ENCODE results near the gene AATK.

Gene AATK

GRCh38 chr17:81189016-81189415 lies 23.0 kb upstream of the AATK start:
- TF ChIP-seq CTCF (IDR thresholded peaks at IDR 0.05; ENCODE audit: low read depth, low read length) = no peak
- in situ Hi-C loops (cut with HindIII; ENCODE audit: low sequenced_read_pairs) = no loop called here
- DNase-seq (ENCODE audit: low read depth, low spot score) = no peak
- H3K4me3 ChIP-seq (ENCODE audit: low read depth, low read length) = no peak overlapping the region

- DNase-seq (ENCODE audit: low read depth, low spot score) = no peak
- in situ Hi-C loops (cut with HindIII; ENCODE audit: low sequenced_read_pairs) = no loop called here
- H3K4me3 ChIP-seq (ENCODE audit: low read depth, low read length) = no peak overlapping the region
- TF ChIP-seq CTCF (IDR thresholded peaks at IDR 0.05; ENCODE audit: low read depth, low read length) = no peak
Observed at GRCh38 chr17:81188491-81188840, 22.4 kb upstream of the AATK start.

GRCh38 chr17:81187586-81188490 lies 21.8 kb upstream of the AATK start:
- no peak for TF ChIP-seq CTCF (IDR thresholded peaks at IDR 0.05; ENCODE audit: low read depth, low read length)
- in situ Hi-C loops (cut with HindIII; ENCODE audit: low sequenced_read_pairs) = no loop called here
- no peak for DNase-seq (ENCODE audit: low read depth, low spot score)
- H3K4me3 ChIP-seq (ENCODE audit: low read depth, low read length) = no peak overlapping the region

GRCh38 chr17:81187120-81187519 lies 21.1 kb upstream of the AATK start:
- in situ Hi-C loops (cut with HindIII; ENCODE audit: low sequenced_read_pairs) = no loop called here
- TF ChIP-seq CTCF (IDR thresholded peaks at IDR 0.05; ENCODE audit: low read depth, low read length) = no peak
- H3K4me3 ChIP-seq (ENCODE audit: low read depth, low read length) = no peak overlapping the region
- no peak for DNase-seq (ENCODE audit: low read depth, low spot score)

- in situ Hi-C loops (cut with HindIII; ENCODE audit: low sequenced_read_pairs) = no loop called here
- H3K4me3 ChIP-seq (ENCODE audit: low read depth, low read length) = no peak overlapping the region
- TF ChIP-seq CTCF (IDR thresholded peaks at IDR 0.05; ENCODE audit: low read depth, low read length) = no peak
- no peak for DNase-seq (ENCODE audit: low read depth, low spot score)
Observed at GRCh38 chr17:81186203-81186602, 20.2 kb upstream of the AATK start.

GRCh38 chr17:81184555-81184954 lies 18.5 kb upstream of the AATK start:
- in situ Hi-C loops (cut with HindIII; ENCODE audit: low sequenced_read_pairs) = no loop called here
- no peak for TF ChIP-seq CTCF (IDR thresholded peaks at IDR 0.05; ENCODE audit: low read depth, low read length)
- no peak for DNase-seq (ENCODE audit: low read depth, low spot score)

More at GRCh38 chr17:81184555-81184954, 18.5 kb upstream of the AATK start:
- no peak overlapping the region for H3K4me3 ChIP-seq (ENCODE audit: low read depth, low read length)
